OCI-LY3 (cell line): Measurements from ENCODE around the gene BPIFB4.

ENCODE experiments used
- EZH2phosphoT487 ChIP-seq: fragments of 200-600 bp; shearing (Covaris generic); IDR thresholded peaks from 2 replicates; pipeline ENCODE4 v1.6.1; 2018; ENCODE audit warnings: antibody characterized with exemption, mixed run types, low read depth
- TF ChIP-seq, protein P1 (sequence below): fragments of 200-600, 300-600 bp; sonication (generic); IDR thresholded peaks from 2 replicates; pipeline ENCODE4 v1.5.1; 2014; ENCODE audit warnings: antibody characterized with exemption, low read length, low read depth

DNA sequence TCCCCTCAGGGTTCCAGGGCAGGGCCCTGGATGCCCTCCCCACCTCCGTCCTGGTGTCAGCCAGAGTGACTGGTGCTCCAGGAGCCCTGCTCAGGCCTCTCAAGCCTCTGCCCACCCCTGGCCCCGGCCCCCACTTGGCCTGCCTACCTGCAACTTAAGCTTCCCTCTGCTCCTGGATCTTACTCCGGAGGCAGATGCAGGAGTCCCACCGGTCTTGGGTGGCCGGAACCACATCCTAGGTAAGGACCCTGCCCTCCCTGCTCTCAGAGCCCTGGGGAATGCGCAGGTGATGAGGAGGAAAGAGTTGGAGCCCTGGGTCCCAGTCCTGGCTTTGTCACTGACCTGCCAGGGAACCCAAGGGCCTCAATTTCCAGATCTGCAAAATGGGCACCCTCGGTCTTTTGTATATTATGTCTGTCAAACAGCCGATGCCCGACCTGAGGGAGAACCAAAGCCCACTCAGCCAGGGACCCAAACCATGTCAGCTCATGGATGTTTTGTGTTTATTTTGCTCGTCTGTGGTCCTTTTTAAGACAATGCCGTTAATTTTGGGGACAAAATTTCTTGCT is 54.0 kb downstream of the BPIFB4 start:
- TF ChIP-seq, protein P1, sequence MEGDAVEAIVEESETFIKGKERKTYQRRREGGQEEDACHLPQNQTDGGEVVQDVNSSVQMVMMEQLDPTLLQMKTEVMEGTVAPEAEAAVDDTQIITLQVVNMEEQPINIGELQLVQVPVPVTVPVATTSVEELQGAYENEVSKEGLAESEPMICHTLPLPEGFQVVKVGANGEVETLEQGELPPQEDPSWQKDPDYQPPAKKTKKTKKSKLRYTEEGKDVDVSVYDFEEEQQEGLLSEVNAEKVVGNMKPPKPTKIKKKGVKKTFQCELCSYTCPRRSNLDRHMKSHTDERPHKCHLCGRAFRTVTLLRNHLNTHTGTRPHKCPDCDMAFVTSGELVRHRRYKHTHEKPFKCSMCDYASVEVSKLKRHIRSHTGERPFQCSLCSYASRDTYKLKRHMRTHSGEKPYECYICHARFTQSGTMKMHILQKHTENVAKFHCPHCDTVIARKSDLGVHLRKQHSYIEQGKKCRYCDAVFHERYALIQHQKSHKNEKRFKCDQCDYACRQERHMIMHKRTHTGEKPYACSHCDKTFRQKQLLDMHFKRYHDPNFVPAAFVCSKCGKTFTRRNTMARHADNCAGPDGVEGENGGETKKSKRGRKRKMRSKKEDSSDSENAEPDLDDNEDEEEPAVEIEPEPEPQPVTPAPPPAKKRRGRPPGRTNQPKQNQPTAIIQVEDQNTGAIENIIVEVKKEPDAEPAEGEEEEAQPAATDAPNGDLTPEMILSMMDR: no peak
- no peak for TF ChIP-seq EZH2phosphoT487
